Epithelial cell of proximal tubule (primary cell): ENCODE data around the gene OR10A4. TPM values are rescaled to one million over a fixed set of nuclear protein-coding genes. Genes with fewer than 3 reads are reported as not detected.
A peak's percentile ranks its signal among the peaks of the same experiment; 100 is the strongest.

ENCODE experiments used
- DNase-seq: peaks from one replicate; pipeline ENCODE4 v3.0.0-alpha.2; 2011; ENCODE audit warnings: low read depth
- H3K4me3 ChIP-seq: 2 replicates; pipeline ENCODE4 v1.5.1; 2011; ENCODE audit warnings: low read depth, mild to moderate bottlenecking, low read length
- CTCF ChIP-seq: conservative IDR thresholded peaks from 2 replicates; pipeline ENCODE4 v1.5.1; 2012; ENCODE audit warnings: low read depth, mild to moderate bottlenecking, low read length
- total RNA-seq: library from RNA; depleted of rRNA; stranded (reverse); fragments of >200 nt; gene quantifications from 2 replicates; pipeline ENCODE4 v1.2.3, GENCODE V29; 2015

The OR10A4 gene
- total RNA-seq, 1 donor from 2014 or later, result not detected

DNA sequence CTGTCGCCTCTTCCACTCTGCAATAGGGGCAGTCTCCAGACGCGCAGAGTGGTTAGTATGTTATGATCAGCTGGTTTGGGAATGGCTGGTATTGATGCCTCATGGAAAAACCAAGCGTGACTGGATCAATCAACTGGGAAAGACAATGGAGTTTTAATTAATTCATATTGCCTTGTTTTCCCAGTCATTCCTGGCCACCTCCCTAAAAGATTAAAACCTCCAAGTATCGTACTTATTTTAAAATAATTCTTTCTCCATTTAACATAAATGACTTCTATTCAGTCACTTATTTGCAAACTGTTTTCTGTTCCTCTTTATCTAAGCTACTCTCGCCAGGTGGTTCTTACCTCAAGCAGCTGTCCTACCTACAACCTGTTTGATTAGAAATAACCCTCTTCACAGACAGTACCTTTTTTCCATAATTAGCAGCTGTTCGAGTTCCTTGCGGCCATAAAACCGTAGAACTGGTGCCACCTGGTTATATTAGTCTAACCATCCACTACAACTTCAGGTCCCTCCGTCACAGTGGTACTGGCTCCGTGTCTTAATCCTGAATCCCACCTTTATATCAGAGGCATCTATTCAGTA, 50.7 kb downstream of the OR10A4 start:
- peak; percentile 4 for DNase-seq
- H3K4me3 ChIP-seq, result peak overlapping the region; percentile 92
- no peak for TF ChIP-seq CTCF

Other genes with a start within 250 kb of the OR10A4 start
- gene DCHS1, start 220.8 kb upstream of the OR10A4 start, total RNA-seq, result 1.2 and 1.8 TPM in 2 replicates
- 44.7 and 62.6 TPM in 2 replicates for gene MRPL17, start 193.3 kb upstream of the OR10A4 start, total RNA-seq
- 0.14 TPM in 1 of 2 replicates, not detected in the other for gene OR2AG2, start 104.6 kb upstream of the OR10A4 start, total RNA-seq
- not detected in 2 replicates for gene OR2AG1, start 93.6 kb upstream of the OR10A4 start, total RNA-seq
- 0.07 TPM in 1 of 2 replicates, not detected in the other for gene OR6A2, start 76.9 kb upstream of the OR10A4 start, total RNA-seq
- gene OR10A5, start 30.9 kb upstream of the OR10A4 start, total RNA-seq, result not detected in 2 replicates
- gene OR10A2, start 13.6 kb upstream of the OR10A4 start, total RNA-seq, result not detected in 2 replicates
- 0.35 TPM in 1 of 2 replicates, not detected in the other for gene OR2D2, start 15.9 kb downstream of the OR10A4 start, total RNA-seq
- not detected in 2 replicates for gene OR2D3, start 44.4 kb downstream of the OR10A4 start, total RNA-seq
- gene ZNF215, start 49.8 kb downstream of the OR10A4 start, total RNA-seq, result 2.8 and 5.6 TPM in 2 replicates
- 1.1 and 1.5 TPM in 2 replicates for gene ZNF214, start 143.7 kb downstream of the OR10A4 start, total RNA-seq
- gene NLRP14, start 143.9 kb downstream of the OR10A4 start, total RNA-seq, result 0.23 TPM in 1 of 2 replicates, not detected in the other
- 0.14 TPM in 1 of 2 replicates, not detected in the other for gene RBMXL2, start 212.4 kb downstream of the OR10A4 start, total RNA-seq